Inflammatory macrophage (primary cell): Measurements from ENCODE around the gene JUN.
"Not testable (repeated sequence)": the region's sequence is repeated elsewhere in the genome, so short reads cannot be mapped to it uniquely, and the experiment has no call there.

Experiments used
- DNase-seq, 2 donors: peaks; one replicate each; pipeline ENCODE4 v3.0.0-alpha.2; 2020 to 2022

JUN gene

GRCh38 chr1:58808077-58808476 lies 24.2 kb upstream of the JUN start:
- DNase-seq: no peak

- DNase-seq: no peak
Measured at GRCh38 chr1:58805716-58806571, 22.1 kb upstream of the JUN start.

GRCh38 chr1:58804853-58805565 lies 21.2 kb upstream of the JUN start:
- DNase-seq: peak; percentile 26 to 52

GRCh38 chr1:58803858-58804257 lies 20.0 kb upstream of the JUN start:
- no peak for DNase-seq

GRCh38 chr1:58802640-58803399 lies 19.0 kb upstream of the JUN start:
- DNase-seq: no peak

GRCh38 chr1:58801286-58801685 lies 17.4 kb upstream of the JUN start:
- DNase-seq: not testable (repeated sequence)

- no peak for DNase-seq
Measured at GRCh38 chr1:58799650-58800049, 15.8 kb upstream of the JUN start.

- DNase-seq: no peak
Measured at GRCh38 chr1:58798910-58799442, 15.1 kb upstream of the JUN start.

GRCh38 chr1:58796416-58796815 lies 12.6 kb upstream of the JUN start:
- no peak for DNase-seq

- no peak for DNase-seq
Measured at GRCh38 chr1:58794585-58794984, 10.7 kb upstream of the JUN start.

GRCh38 chr1:58792846-58793245 lies 9.0 kb upstream of the JUN start:
- DNase-seq: no peak

- no peak for DNase-seq
Measured at GRCh38 chr1:58791106-58791505, 7.3 kb upstream of the JUN start.

- peak; percentile 88 to 93 for DNase-seq
Measured at GRCh38 chr1:58789996-58790660, 6.3 kb upstream of the JUN start.

GRCh38 chr1:58789322-58789856 lies 5.5 kb upstream of the JUN start:
- no peak for DNase-seq

- no peak for DNase-seq
Measured at GRCh38 chr1:58788259-58788658, 4.4 kb upstream of the JUN start.

GRCh38 chr1:58786927-58787245 lies 3.0 kb upstream of the JUN start:
- DNase-seq: no peak

- peak in 1 of 2 donors; percentile 35 for DNase-seq
Measured at GRCh38 chr1:58786184-58786926, 2.5 kb upstream of the JUN start.

- no peak for DNase-seq
Measured at GRCh38 chr1:58785442-58786058, 1.7 kb upstream of the JUN start.

- peak; percentile 71 to 91 for DNase-seq
Measured at GRCh38 chr1:58784758-58785441, 1.1 kb upstream of the JUN start.
